ENCODE results near the gene CASQ2.

DNA sequence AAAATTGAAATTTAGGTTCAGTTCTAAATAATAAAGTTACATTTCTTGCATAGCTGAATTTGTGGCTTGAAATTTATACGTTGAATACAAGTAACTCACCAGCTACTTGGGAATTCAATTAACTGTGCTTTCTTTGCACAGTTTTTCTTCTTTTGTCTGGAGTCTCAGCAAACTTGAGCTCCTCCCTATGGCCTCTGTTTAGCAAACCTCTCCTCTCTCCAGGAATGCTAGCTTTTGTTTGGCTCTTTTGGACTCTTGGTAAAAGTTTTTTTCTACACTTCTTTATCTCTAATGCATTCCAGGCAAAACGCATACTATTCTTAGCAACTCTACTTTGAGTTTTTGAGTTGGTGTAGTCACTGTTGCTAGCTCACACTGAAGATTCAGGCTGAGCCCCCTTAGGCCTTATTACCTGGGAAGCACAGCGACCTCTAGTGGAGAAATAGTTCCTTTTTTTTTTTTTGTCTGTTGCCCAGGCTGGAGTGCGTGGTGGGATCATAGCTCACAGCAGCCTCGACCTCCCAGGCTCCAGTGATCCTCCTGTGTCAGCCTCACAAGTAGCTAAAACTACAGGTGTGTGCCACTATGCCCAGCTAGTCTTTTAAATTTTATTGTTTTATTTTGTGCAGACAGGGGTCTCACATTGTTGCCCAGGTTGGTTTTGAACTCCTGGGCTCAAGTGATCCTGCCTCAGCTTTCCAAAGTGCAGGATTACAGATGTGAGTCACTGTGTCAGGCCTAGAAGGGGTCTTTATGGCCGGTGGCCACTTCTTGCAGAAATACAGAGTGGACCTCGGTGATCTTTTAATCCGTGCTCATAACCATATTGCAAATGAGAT, 61.7 kb downstream of the CASQ2 start:
- TF ChIP-seq, protein P1, sequence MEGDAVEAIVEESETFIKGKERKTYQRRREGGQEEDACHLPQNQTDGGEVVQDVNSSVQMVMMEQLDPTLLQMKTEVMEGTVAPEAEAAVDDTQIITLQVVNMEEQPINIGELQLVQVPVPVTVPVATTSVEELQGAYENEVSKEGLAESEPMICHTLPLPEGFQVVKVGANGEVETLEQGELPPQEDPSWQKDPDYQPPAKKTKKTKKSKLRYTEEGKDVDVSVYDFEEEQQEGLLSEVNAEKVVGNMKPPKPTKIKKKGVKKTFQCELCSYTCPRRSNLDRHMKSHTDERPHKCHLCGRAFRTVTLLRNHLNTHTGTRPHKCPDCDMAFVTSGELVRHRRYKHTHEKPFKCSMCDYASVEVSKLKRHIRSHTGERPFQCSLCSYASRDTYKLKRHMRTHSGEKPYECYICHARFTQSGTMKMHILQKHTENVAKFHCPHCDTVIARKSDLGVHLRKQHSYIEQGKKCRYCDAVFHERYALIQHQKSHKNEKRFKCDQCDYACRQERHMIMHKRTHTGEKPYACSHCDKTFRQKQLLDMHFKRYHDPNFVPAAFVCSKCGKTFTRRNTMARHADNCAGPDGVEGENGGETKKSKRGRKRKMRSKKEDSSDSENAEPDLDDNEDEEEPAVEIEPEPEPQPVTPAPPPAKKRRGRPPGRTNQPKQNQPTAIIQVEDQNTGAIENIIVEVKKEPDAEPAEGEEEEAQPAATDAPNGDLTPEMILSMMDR (IDR thresholded peaks at IDR 0.05; ENCODE audit: extremely low read depth in 1 of 2, insufficient read depth in 1 of 2, low read depth in 1 of 2, low read length in 2 of 2): peak; percentile 52 to 55
- no peak for TF ChIP-seq EZH2 (IDR thresholded peaks at IDR 0.05; ENCODE audit: borderline replicate concordance, low read depth, low read length, severe bottlenecking)
- TF ChIP-seq POLR2AphosphoS5 (IDR thresholded peaks at IDR 0.05; ENCODE audit: insufficient read depth, low read depth, low read length): no peak
- TF ChIP-seq JUN (IDR thresholded peaks at IDR 0.05; ENCODE audit: borderline replicate concordance, insufficient read depth, insufficient read length, low read depth): no peak
- no peak for TF ChIP-seq POLR2A (IDR thresholded peaks at IDR 0.05; ENCODE audit: low read depth, low read length)
- no peak for TF ChIP-seq FOS (IDR thresholded peaks at IDR 0.05; ENCODE audit: borderline replicate concordance, insufficient read depth, low read length)
- TF ChIP-seq MAX (IDR thresholded peaks at IDR 0.05; ENCODE audit: insufficient read depth, insufficient read length): no peak

Measured in endothelial cell of umbilical vein (primary cell).